Hepatocyte (in vitro differentiated cells): ENCODE data around the gene NDST3. TPM values are rescaled to one million over a fixed set of nuclear protein-coding genes. Genes with fewer than 3 reads are reported as not detected.

Experiments
- DNase-seq: peaks from one replicate; pipeline ENCODE4 v3.0.0-alpha.2; 2016; ENCODE audit warnings: low spot score
- H2AFZ ChIP-seq: fragments of 200-600 bp; sonication (generic); 2 replicates; pipeline ENCODE4 v1.6.0; 2016; ENCODE audit warnings: antibody characterized with exemption, mild to moderate bottlenecking
- H3K27ac ChIP-seq: fragments of 200-600 bp; sonication (generic); 2 replicates; pipeline ENCODE4 v1.5.1; 2016; ENCODE audit warnings: mild to moderate bottlenecking
- H3K27me3 ChIP-seq: fragments of 200-600 bp; sonication (generic); 2 replicates; pipeline ENCODE4 v1.6.1; 2016
- H3K36me3 ChIP-seq: fragments of 200-600 bp; sonication (generic); replicated peaks from 2 replicates; pipeline ENCODE4 v1.5.1; 2016; ENCODE audit warnings: low read depth; ENCODE audit not compliant: insufficient read depth
- H3K4me1 ChIP-seq: fragments of 200-600 bp; sonication (generic); 2 replicates; pipeline ENCODE4 v1.5.1; 2016; ENCODE audit warnings: mild to moderate bottlenecking, moderate library complexity; ENCODE audit not compliant: insufficient read depth
- H3K4me2 ChIP-seq: fragments of 200-600 bp; sonication (generic); 2 replicates; pipeline ENCODE4 v1.6.0; 2016
- H3K4me3 ChIP-seq: fragments of 200-600 bp; sonication (generic); 2 replicates; pipeline ENCODE4 v1.5.1; 2016; ENCODE audit warnings: mild to moderate bottlenecking
- H3K79me2 ChIP-seq: fragments of 200-600 bp; sonication (generic); 2 replicates; pipeline ENCODE4 v1.6.0; 2017; ENCODE audit warnings: mild to moderate bottlenecking
- H3K9me2 ChIP-seq: fragments of 200-600 bp; sonication (generic); replicated peaks from 2 replicates; pipeline ENCODE4 v1.6.0; 2017; ENCODE audit warnings: mild to moderate bottlenecking; ENCODE audit not compliant: insufficient read depth
- H3K9me3 ChIP-seq: fragments of 200-600 bp; sonication (generic); 2 replicates; pipeline ENCODE4 v1.5.1; 2016; ENCODE audit warnings: low read depth, mild to moderate bottlenecking
- H4K20me1 ChIP-seq: fragments of 200-600 bp; sonication (generic); 2 replicates; pipeline ENCODE4 v1.6.0; 2016; ENCODE audit warnings: mild to moderate bottlenecking; ENCODE audit not compliant: insufficient read depth, poor library complexity, severe bottlenecking
- CTCF ChIP-seq: fragments of 200-600 bp; sonication (generic); IDR thresholded peaks from 2 replicates; pipeline ENCODE4 v1.5.1; 2016; ENCODE audit warnings: antibody characterized with exemption, mild to moderate bottlenecking; ENCODE audit not compliant: poor library complexity
- EZH2 ChIP-seq: fragments of 200-600 bp; sonication (generic); IDR thresholded peaks from 2 replicates; pipeline ENCODE4 v1.6.1; 2016; ENCODE audit warnings: antibody characterized with exemption, mild to moderate bottlenecking, borderline replicate concordance
- EZH2phosphoT487 ChIP-seq: fragments of 200-600 bp; sonication (generic); IDR thresholded peaks from one replicate; pipeline ENCODE4 v1.6.1; 2018; ENCODE audit warnings: antibody characterized with exemption, mild to moderate bottlenecking, low read depth, moderate library complexity; ENCODE audit not compliant: unreplicated experiment, severe bottlenecking
- WGBS: methylation state at CpG from one replicate; pipeline ENCODE4 v1.1.6; 2016; ENCODE audit warnings: low lambda C conversion rate; ENCODE audit errors: missing lambda C conversion rate; 5-methylcytosine and 5-hydroxymethylcytosine counted together
- polyA plus RNA-seq: library from polyadenylated mRNA; unstranded; fragments of >200 nt; fragmentation: Nextera tagmentation; extraction: Ambion mirVana; gene quantifications from 2 replicates; pipeline ENCODE4 v1.2.1, GENCODE V29; 2016
- total RNA-seq: library from RNA; depleted of rRNA; stranded (reverse); fragments of >200 nt; gene quantifications from 2 replicates; pipeline ENCODE4 v1.2.3, GENCODE V29; 2014

NDST3 gene
- total and polyA plus RNA-seq, 2 experiments from 2014 or later = 1.3 to 1.6 TPM

- Histone ChIP-seq H3K4me2 (no peak overlapping the region), H3K79me2 (no peaks in the 10 kb centered on the region)
- TF ChIP-seq EZH2phosphoT487 (no peak), EZH2 (no peak), CTCF (no peak)
These were observed 24.7 kb downstream of the NDST3 start for GRCh38 chr4:118058955-118059354.

GRCh38 chr4:118059397-118059796 is 25.1 kb downstream of the NDST3 start:
- Histone ChIP-seq H3K4me1 (no peaks in the 10 kb centered on the region), H3K9me3 (no peaks in the 10 kb centered on the region), H3K27ac (no peak overlapping the region), H4K20me1 (no peaks in the 10 kb centered on the region), H3K9me2 (no peaks in the 10 kb centered on the region), H3K4me2 (no peak overlapping the region), H2AFZ (no peak overlapping the region), H3K79me2 (no peaks in the 10 kb centered on the region), H3K27me3 (no peaks in the 10 kb centered on the region), H3K4me3 (no peak overlapping the region), H3K36me3 (no peaks in the 10 kb centered on the region)
- 77% methylated on average over 2 of the region's 2 CpGs for WGBS
- TF ChIP-seq EZH2 (no peak), EZH2phosphoT487 (no peak), CTCF (no peak)
- DNase-seq = no peak

More at GRCh38 chr4:118058955-118059354, 24.7 kb downstream of the NDST3 start:
- H4K20me1 ChIP-seq = no peaks in the 10 kb centered on the region
- H3K36me3 ChIP-seq = no peaks in the 10 kb centered on the region
- H3K27me3 ChIP-seq = no peaks in the 10 kb centered on the region
- no peak overlapping the region for H3K4me3 ChIP-seq
- H2AFZ ChIP-seq = no peak overlapping the region
- H3K9me2 ChIP-seq = no peaks in the 10 kb centered on the region
- no peak for DNase-seq
- 88% methylated on average over 2 of the region's 2 CpGs for WGBS
- H3K9me3 ChIP-seq = no peaks in the 10 kb centered on the region
- H3K4me1 ChIP-seq = no peaks in the 10 kb centered on the region
- no peak overlapping the region for H3K27ac ChIP-seq

GRCh38 chr4:118076958-118077766 is 42.9 kb downstream of the NDST3 start:
- H3K27me3 ChIP-seq = no peaks in the 10 kb centered on the region
- H3K79me2 ChIP-seq = no peaks in the 10 kb centered on the region
- no peak overlapping the region for H3K4me3 ChIP-seq
- H3K4me1 ChIP-seq = no peaks in the 10 kb centered on the region
- H2AFZ ChIP-seq = no peak overlapping the region
- H3K27ac ChIP-seq = no peak overlapping the region
- no peaks in the 10 kb centered on the region for H3K9me3 ChIP-seq
- peak; percentile 30 for DNase-seq
- no peaks in the 10 kb centered on the region for H3K36me3 ChIP-seq
- TF ChIP-seq CTCF = peak; percentile 34
- no peak for TF ChIP-seq EZH2phosphoT487
- H3K9me2 ChIP-seq = no peaks in the 10 kb centered on the region
- no peak overlapping the region for H3K4me2 ChIP-seq
- WGBS = 51% methylated on average over 7 of the region's 8 CpGs
- no peaks in the 10 kb centered on the region for H4K20me1 ChIP-seq
